Activated CD4-positive, alpha-beta T cell treated with anti-CD3 and anti-CD28 coated beads for 24 hours (primary cell): ENCODE measurements around the gene CTCFL.

Source experiments
- DNase-seq, 2 donors: peaks; one replicate each; pipeline ENCODE4 v3.0.0-alpha.2; 2020; ENCODE audit warnings: low read depth in 2 of 2

CTCFL gene

GRCh38 chr20:57560554-57561355 lies 35.8 kb upstream of the CTCFL start, which contains the start of gene PCK1:
PCK1 (plus strand) TSS chr20:57561110; CDS start chr20:57561412, 302 bp downstream.
- DNase-seq, result no peak

- DNase-seq, result no peak
These were observed 35.0 kb upstream of the CTCFL start for GRCh38 chr20:57559658-57560553.

GRCh38 chr20:57559289-57559634 lies 34.3 kb upstream of the CTCFL start:
- DNase-seq, result no peak

GRCh38 chr20:57558614-57559288 lies 33.8 kb upstream of the CTCFL start:
- no peak for DNase-seq

- no peak for DNase-seq
These were observed 33.1 kb upstream of the CTCFL start for GRCh38 chr20:57557926-57558613.

- no peak for DNase-seq
These were observed 32.0 kb upstream of the CTCFL start for GRCh38 chr20:57556980-57557274.

GRCh38 chr20:57555457-57556184 lies 30.7 kb upstream of the CTCFL start:
- no peak for DNase-seq

GRCh38 chr20:57553376-57554018 lies 28.6 kb upstream of the CTCFL start:
- no peak for DNase-seq

GRCh38 chr20:57552471-57552870 lies 27.5 kb upstream of the CTCFL start:
- no peak for DNase-seq

- no peak for DNase-seq
These were observed 23.5 kb upstream of the CTCFL start for GRCh38 chr20:57548177-57549058.

GRCh38 chr20:57546956-57547649 lies 22.2 kb upstream of the CTCFL start:
- no peak for DNase-seq

GRCh38 chr20:57545927-57546662 lies 21.2 kb upstream of the CTCFL start:
- no peak for DNase-seq

GRCh38 chr20:57544838-57545564 lies 20.1 kb upstream of the CTCFL start:
- no peak for DNase-seq

GRCh38 chr20:57543754-57544153 lies 18.8 kb upstream of the CTCFL start:
- no peak for DNase-seq

GRCh38 chr20:57540890-57541580 lies 16.1 kb upstream of the CTCFL start:
- no peak for DNase-seq

GRCh38 chr20:57539889-57540288 lies 14.9 kb upstream of the CTCFL start:
- DNase-seq, result no peak

GRCh38 chr20:57537822-57538221 lies 12.9 kb upstream of the CTCFL start:
- DNase-seq, result no peak
